T-helper 17 cell (primary cell): Measurements from ENCODE around the gene NPPA. TPM values are rescaled to one million over a fixed set of nuclear protein-coding genes. Genes with fewer than 3 reads are reported as not detected.
"Not testable (repeated sequence)": the region's sequence is repeated elsewhere in the genome, so short reads cannot be mapped to it uniquely, and the experiment has no call there.

Source experiments
- ATAC-seq: fragments of 150-1000 bp; cut with Tn5 transposase; 2 replicates; pipeline ENCODE4 v1.10.0; 2021; ENCODE audit warnings: mild to moderate bottlenecking, moderate library complexity
- DNase-seq, 3 donors: peaks; one replicate each; pipeline versions ENCODE4 v3.0.0 to v3.0.0-alpha.2; 2020 to 2021
- H3K9me3 ChIP-seq: one replicate; pipeline ENCODE4 v1.7.0; 2013; ENCODE audit warnings: low read length, mild to moderate bottlenecking; ENCODE audit not compliant: control insufficient read depth, poor library complexity, severe bottlenecking
- H3K27ac Mint-ChIP-seq: one replicate; pipeline ENCODE4 v1.8.0; 2022; ENCODE audit warnings: mild to moderate bottlenecking, moderate library complexity, mixed read lengths
- H3K27me3 Mint-ChIP-seq: one replicate; pipeline ENCODE4 v1.8.0; 2022; ENCODE audit warnings: mixed read lengths
- H3K36me3 Mint-ChIP-seq: one replicate; pipeline ENCODE4 v1.8.0; 2022; ENCODE audit warnings: low read depth, mixed read lengths
- H3K4me1 Mint-ChIP-seq: one replicate; pipeline ENCODE4 v1.8.0; 2022; ENCODE audit warnings: mild to moderate bottlenecking, mixed read lengths
- H3K4me3 Mint-ChIP-seq: one replicate; pipeline ENCODE4 v1.8.0; 2022; ENCODE audit warnings: mild to moderate bottlenecking, moderate library complexity, mixed read lengths
- total RNA-seq, 4 donors: library from RNA in 2 of 4; stranded (reverse) in 2 of 4; gene quantifications; one replicate each; pipeline ENCODE4 v1.2.3 and lab custom pipeline; 2022 to 2026

NPPA gene
- total RNA-seq, 2 donors from 2014 or later, result not detected

DNA sequence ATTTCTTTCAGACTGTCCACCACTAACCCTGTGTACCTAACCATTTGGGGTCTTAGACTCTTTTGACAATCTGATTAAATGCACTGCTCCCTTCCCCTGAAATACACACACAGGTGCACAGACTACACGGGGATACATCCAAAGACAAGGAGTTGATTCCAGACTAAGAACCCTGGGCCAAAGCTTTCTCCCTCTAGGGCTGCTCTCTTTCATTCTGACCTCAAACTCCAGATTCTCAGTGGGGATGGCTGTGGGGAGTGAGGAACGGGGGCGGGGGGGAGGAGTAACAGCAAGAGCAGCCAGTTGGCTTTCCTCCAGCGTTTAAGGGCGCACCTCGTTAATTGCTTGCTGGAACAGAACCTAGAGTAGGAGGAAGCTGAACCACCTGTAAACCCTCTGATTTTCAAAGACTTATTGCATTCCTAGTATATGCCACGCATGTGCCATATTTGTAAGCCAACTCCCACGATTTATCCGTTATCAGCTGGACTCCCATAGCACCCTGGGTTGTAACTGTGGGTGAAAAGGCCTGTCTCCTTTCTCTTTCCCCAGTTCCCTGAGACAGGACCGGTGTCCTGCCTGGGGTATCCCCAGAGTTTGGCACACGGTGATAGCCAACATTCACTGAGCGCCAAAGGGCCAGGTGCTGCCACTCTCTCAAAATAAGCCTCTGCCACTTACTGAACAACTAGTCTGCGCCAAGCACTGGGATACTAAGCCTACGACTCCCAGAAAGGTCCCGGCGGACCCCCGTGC lies 42.7 kb downstream of the NPPA start:
- Mint-ChIP-seq H3K27me3 (no peaks in the 10 kb centered on the region), H3K4me3 (peak overlapping the region; percentile 99), H3K4me1 (peaks cover 36% of the 10 kb centered on the region), H3K27ac (peak overlapping the region; percentile 89), H3K36me3 (no peaks in the 10 kb centered on the region)
- DNase-seq (no peak), ATAC-seq (no peak)
- no peaks in the 10 kb centered on the region for H3K9me3 ChIP-seq

DNA sequence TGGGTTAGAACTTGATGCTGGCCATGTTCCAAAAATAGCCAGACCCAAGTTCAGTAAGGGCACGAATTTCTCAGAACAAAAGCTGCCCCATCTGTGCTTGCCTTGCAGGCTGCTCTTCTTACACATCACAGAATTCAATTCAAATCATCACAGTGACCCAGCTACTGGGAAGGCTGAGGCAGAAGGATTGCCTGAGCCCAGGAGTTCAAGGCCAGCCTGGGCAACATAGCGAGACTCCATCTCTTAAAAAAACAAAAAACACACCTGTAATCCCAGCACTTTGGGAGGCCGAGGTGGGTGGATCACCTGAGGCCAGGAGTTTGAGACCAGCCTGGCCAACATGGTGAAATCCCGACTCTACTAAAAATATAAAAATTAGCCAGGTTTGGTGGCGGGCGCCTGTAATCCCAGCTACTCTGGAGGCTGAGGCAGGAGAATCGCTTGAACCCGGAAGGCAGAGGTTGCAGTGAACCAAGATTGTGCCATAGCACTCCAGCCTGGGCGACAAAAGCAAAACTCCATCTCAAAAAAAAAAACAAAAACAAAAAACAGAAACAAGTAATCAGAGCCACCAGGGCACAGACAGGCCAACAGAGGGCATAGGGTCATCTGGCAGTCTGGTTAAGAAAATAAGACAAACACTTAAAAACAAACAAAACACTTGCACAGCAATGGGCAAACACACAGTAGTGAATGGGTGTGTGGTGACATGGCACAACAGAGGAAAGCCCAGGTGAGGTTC lies 43.5 kb downstream of the NPPA start:
- H3K4me1 Mint-ChIP-seq, result peaks cover 35% of the 10 kb centered on the region
- peak overlapping the region; percentile 89 for H3K27ac Mint-ChIP-seq
- not testable (repeated sequence) for H3K9me3 ChIP-seq, ATAC-seq, H3K27me3 Mint-ChIP-seq, H3K36me3 Mint-ChIP-seq, DNase-seq
- H3K4me3 Mint-ChIP-seq, result peak overlapping the region; percentile 99

- H3K4me1 Mint-ChIP-seq, result peaks cover 34% of the 10 kb centered on the region
- ATAC-seq (peak; percentile 29), DNase-seq (peak; percentile 45 to 63 (median 63))
- no peaks in the 10 kb centered on the region for H3K36me3 Mint-ChIP-seq
- H3K9me3 ChIP-seq, result no peaks in the 10 kb centered on the region
- H3K27ac Mint-ChIP-seq, result peak overlapping the region; percentile 89
- peak overlapping the region; percentile 91 for H3K4me3 Mint-ChIP-seq
- H3K27me3 Mint-ChIP-seq, result no peaks in the 10 kb centered on the region
Observed at GRCh38 chr1:11802973-11803885, 44.4 kb downstream of the NPPA start.

DNA sequence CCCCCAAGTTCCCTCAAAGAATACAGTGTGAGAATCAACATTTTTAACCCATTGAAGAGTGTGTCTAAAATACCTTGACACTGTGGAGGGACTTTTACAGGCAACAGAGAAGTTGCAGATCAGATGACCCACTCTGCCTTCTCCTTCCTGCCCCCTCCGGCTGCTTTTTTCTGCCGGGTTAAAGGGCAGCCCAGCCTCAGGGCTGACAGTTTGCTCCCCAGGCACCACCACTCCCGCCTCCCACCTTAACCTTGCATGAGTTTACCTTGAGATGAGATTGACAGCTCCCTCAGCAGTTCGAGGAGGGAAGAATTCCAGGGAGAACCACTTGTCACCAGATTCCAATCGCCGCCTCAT lies 45.0 kb downstream of the NPPA start:
- H3K9me3 ChIP-seq, result no peaks in the 10 kb centered on the region
- peak overlapping the region; percentile 89 for H3K27ac Mint-ChIP-seq
- H3K27me3 Mint-ChIP-seq, result no peaks in the 10 kb centered on the region
- DNase-seq (no peak), ATAC-seq (no peak)
- H3K36me3 Mint-ChIP-seq, result no peaks in the 10 kb centered on the region
- H3K4me3 Mint-ChIP-seq, result peak overlapping the region; percentile 91
- peaks cover 34% of the 10 kb centered on the region for H3K4me1 Mint-ChIP-seq

DNA sequence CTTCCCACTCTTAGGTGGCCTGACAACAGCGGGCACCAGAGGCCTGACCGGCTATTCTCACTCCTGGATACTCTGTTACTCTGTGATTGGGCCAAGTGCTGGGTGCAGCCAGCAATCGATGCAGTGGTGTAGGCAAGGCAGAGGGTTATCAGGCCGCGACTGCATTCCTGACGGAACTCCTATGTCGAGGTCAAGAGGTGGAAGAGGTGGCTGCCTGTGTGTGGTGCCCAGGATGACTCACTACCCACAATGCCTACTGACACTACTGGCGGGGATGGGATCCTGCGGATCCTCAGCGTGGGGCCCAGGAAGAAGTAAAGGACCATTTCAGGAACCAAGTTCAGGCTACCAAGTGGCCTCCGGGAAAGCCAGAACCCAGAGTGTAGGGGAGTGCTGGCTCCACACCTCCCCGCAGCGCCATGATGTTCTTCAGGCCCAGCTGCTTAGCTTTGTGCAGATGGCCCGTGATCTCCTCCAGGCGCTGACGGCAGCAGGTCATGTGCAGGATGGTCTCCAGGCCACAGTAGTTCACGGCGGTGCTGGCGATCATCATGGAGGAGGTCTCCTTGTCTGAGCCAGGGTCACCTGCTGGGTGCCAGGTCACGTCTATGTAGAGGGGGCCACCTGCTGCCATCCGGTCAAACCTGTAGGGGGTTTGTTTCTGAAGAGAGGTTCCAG lies 46.7 kb downstream of the NPPA start:
- peaks cover 27% of the 10 kb centered on the region for H3K4me1 Mint-ChIP-seq
- ATAC-seq, result no peak
- H3K9me3 ChIP-seq, result no peaks in the 10 kb centered on the region
- H3K4me3 Mint-ChIP-seq, result no peak overlapping the region
- DNase-seq, result no peak
- no peaks in the 10 kb centered on the region for H3K27me3 Mint-ChIP-seq
- H3K36me3 Mint-ChIP-seq, result no peaks in the 10 kb centered on the region
- H3K27ac Mint-ChIP-seq, result no peak overlapping the region

- Mint-ChIP-seq H3K4me3 (no peak overlapping the region), H3K4me1 (peaks cover 26% of the 10 kb centered on the region), H3K36me3 (no peaks in the 10 kb centered on the region), H3K27ac (no peak overlapping the region), H3K27me3 (no peaks in the 10 kb centered on the region)
- DNase-seq (no peak), ATAC-seq (no peak)
- no peaks in the 10 kb centered on the region for H3K9me3 ChIP-seq
Observed at GRCh38 chr1:11800391-11800755, 47.2 kb downstream of the NPPA start.

DNA sequence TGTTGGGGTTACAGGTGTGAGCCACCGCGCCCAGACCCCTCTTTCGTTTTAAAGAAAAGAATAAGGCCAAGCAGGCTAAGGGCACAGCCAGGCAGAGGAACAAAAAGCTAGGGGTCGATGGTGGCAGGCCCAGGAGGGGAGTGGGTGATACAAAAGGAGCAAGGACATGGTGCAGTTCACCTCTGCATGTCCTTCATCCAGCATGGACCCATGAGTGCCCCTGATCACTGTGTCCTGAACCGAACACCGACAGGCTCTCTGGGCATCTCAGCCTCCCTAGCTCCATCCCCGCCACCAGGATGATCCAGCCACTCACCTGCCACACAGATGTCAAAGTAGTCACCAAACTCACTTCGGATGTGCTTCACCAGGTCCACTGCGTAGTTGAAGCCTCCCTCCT lies 47.7 kb downstream of the NPPA start:
- H3K36me3 Mint-ChIP-seq, result no peaks in the 10 kb centered on the region
- no peaks in the 10 kb centered on the region for H3K9me3 ChIP-seq
- H3K27ac Mint-ChIP-seq, result no peak overlapping the region
- H3K27me3 Mint-ChIP-seq, result no peaks in the 10 kb centered on the region
- ATAC-seq, result no peak
- peaks cover 26% of the 10 kb centered on the region for H3K4me1 Mint-ChIP-seq
- no peak for DNase-seq
- no peak overlapping the region for H3K4me3 Mint-ChIP-seq

- Mint-ChIP-seq H3K36me3 (no peaks in the 10 kb centered on the region), H3K4me1 (peaks cover 20% of the 10 kb centered on the region), H3K27ac (no peak overlapping the region), H3K4me3 (no peak overlapping the region), H3K27me3 (no peaks in the 10 kb centered on the region)
- no peak for DNase-seq
- ATAC-seq, result no peak
- H3K9me3 ChIP-seq, result no peaks in the 10 kb centered on the region
Observed at GRCh38 chr1:11799099-11799498, 48.5 kb downstream of the NPPA start.

DNA sequence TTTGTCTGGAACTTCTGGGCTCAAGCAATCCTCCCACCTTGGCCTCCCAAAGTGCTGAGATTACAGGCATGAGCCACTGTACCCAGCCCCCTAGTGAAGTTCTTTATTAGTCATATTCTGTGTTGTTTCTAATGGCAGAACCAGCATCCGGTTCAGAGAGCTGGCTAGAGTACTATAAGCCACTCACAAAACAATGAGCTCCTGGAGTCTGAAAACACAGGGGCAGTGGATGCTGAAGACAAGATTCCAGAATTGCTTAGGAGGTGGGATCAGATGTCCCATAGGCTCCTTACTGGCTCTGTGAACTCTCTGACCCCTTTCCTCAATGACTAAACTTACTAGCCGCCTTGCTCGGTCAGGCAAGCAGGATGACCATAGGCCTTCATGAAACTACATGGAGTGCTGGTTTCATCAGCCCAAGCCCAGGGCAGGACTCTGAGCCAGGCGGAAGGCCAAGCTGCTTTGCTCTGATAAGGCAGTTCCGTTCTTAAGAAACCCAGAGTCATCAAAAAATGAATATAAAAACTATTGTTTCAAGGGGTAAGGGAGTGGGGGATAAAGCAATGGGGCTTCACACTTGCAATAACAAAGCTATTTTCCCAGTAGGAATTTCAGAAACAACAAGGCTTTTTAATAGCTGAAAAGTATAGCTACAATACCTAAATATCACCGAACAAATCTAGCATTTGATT lies 49.9 kb downstream of the NPPA start:
- Mint-ChIP-seq H3K4me1 (peaks cover 6% of the 10 kb centered on the region), H3K27me3 (no peaks in the 10 kb centered on the region), H3K4me3 (no peak overlapping the region), H3K27ac (no peak overlapping the region), H3K36me3 (no peaks in the 10 kb centered on the region)
- DNase-seq, result no peak
- H3K9me3 ChIP-seq, result no peaks in the 10 kb centered on the region
- no peak for ATAC-seq

- DNase-seq (no peak), ATAC-seq (no peak)
- H3K4me1 Mint-ChIP-seq, result peaks cover 5% of the 10 kb centered on the region
- no peak overlapping the region for H3K4me3 Mint-ChIP-seq
- H3K36me3 Mint-ChIP-seq, result peaks cover 8% of the 10 kb centered on the region
- no peak overlapping the region for H3K27ac Mint-ChIP-seq
- no peaks in the 10 kb centered on the region for H3K27me3 Mint-ChIP-seq
- H3K9me3 ChIP-seq, result no peaks in the 10 kb centered on the region
Observed at GRCh38 chr1:11796036-11796828, 51.4 kb downstream of the NPPA start.
